DMS53 (cell line): ENCODE data around the gene DBT.
A peak's percentile ranks its signal among the peaks of the same experiment; 100 is the strongest.

ENCODE experiments used
- DNase-seq: peaks from one replicate; lab custom pipeline; 2025; lab: John Stamatoyannopoulos, UW

Gene DBT

GRCh38 chr1:100188617-100189016 is 61.0 kb downstream of the DBT start:
- DNase-seq: no peak

GRCh38 chr1:100187912-100188311 is 61.7 kb downstream of the DBT start:
- DNase-seq: no peak

- DNase-seq: no peak
These were observed 65.1 kb downstream of the DBT start for GRCh38 chr1:100184536-100184935.

- no peak for DNase-seq
These were observed 66.3 kb downstream of the DBT start for GRCh38 chr1:100183370-100183769.

- no peak for DNase-seq
These were observed 71.5 kb downstream of the DBT start, which contains the start of gene LRRC39 for GRCh38 chr1:100178091-100178490. TSS of gene LRRC39 (minus strand) at chr1:100178256. CDS start at chr1:100168516, 9,740 bp downstream.

GRCh38 chr1:100177295-100178041 is 72.2 kb downstream of the DBT start:
- no peak for DNase-seq

GRCh38 chr1:100168051-100168450 is 81.6 kb downstream of the DBT start:
- DNase-seq: no peak

- no peak for DNase-seq
These were observed 84.9 kb downstream of the DBT start for GRCh38 chr1:100164702-100165101.

- DNase-seq: no peak
These were observed 85.4 kb downstream of the DBT start for GRCh38 chr1:100164216-100164615.

GRCh38 chr1:100162881-100163280 is 86.8 kb downstream of the DBT start:
- no peak for DNase-seq

- no peak for DNase-seq
These were observed 97.4 kb downstream of the DBT start for GRCh38 chr1:100152271-100152670.

- DNase-seq: no peak
These were observed 98.0 kb downstream of the DBT start for GRCh38 chr1:100151679-100152078.

GRCh38 chr1:100147875-100148274 is 101.8 kb downstream of the DBT start:
- peak; percentile 32 for DNase-seq

- DNase-seq: no peak
These were observed 102.7 kb downstream of the DBT start for GRCh38 chr1:100146958-100147357.

- no peak for DNase-seq
These were observed 104.5 kb downstream of the DBT start for GRCh38 chr1:100145116-100145515.

- DNase-seq: no peak
These were observed 107.3 kb downstream of the DBT start for GRCh38 chr1:100142343-100142742.

- DNase-seq: no peak
These were observed 108.4 kb downstream of the DBT start for GRCh38 chr1:100141192-100141591.

- no peak for DNase-seq
These were observed 112.0 kb downstream of the DBT start for GRCh38 chr1:100137602-100138001.
